ENCODE measurements around the gene VWA5A. TPM values are rescaled to one million over a fixed set of nuclear protein-coding genes. Genes with fewer than 3 reads are reported as not detected.
A peak's percentile ranks its signal among the peaks of the same experiment; 100 is the strongest.
"Not testable (repeated sequence)": the region's sequence is repeated elsewhere in the genome, so short reads cannot be mapped to it uniquely, and the experiment has no call there.

Gene VWA5A
- total RNA-seq, 1 donor from 2014 or later, result 3.1 TPM

- Mint-ChIP-seq H3K4me1 (ENCODE audit: low read depth) (no peaks in the 10 kb centered on the region), H3K9me3 (ENCODE audit: low read depth) (no peaks in the 10 kb centered on the region), H3K27me3 (ENCODE audit: low read depth) (peaks cover 9% of the 10 kb centered on the region), H3K4me3 (ENCODE audit: unreplicated experiment) (no peak overlapping the region), H3K27ac (ENCODE audit: unreplicated experiment) (no peak overlapping the region), H3K36me3 (ENCODE audit: low read depth) (no peaks in the 10 kb centered on the region)
- DNase-seq (ENCODE audit: low spot score), result no peak
- TF ChIP-seq CTCF (IDR thresholded peaks at IDR 0.05), result no peak
Observed at GRCh38 chr11:124167826-124168231, 52.6 kb downstream of the VWA5A start.

GRCh38 chr11:124168796-124169195, 53.5 kb downstream of the VWA5A start:
- no peak for TF ChIP-seq CTCF (IDR thresholded peaks at IDR 0.05)
- Mint-ChIP-seq H3K27ac (ENCODE audit: unreplicated experiment) (no peak overlapping the region), H3K9me3 (ENCODE audit: low read depth) (no peaks in the 10 kb centered on the region), H3K36me3 (ENCODE audit: low read depth) (no peaks in the 10 kb centered on the region), H3K27me3 (ENCODE audit: low read depth) (peaks cover 5% of the 10 kb centered on the region), H3K4me1 (ENCODE audit: low read depth) (no peaks in the 10 kb centered on the region), H3K4me3 (ENCODE audit: unreplicated experiment) (no peak overlapping the region)
- no peak for DNase-seq (ENCODE audit: low spot score)

GRCh38 chr11:124170315-124170714, 55.1 kb downstream of the VWA5A start:
- H3K36me3 Mint-ChIP-seq (ENCODE audit: low read depth); H3K4me1 Mint-ChIP-seq (ENCODE audit: low read depth); H3K27ac Mint-ChIP-seq (ENCODE audit: unreplicated experiment); DNase-seq (ENCODE audit: low spot score); H3K9me3 Mint-ChIP-seq (ENCODE audit: low read depth); H3K4me3 Mint-ChIP-seq (ENCODE audit: unreplicated experiment); H3K27me3 Mint-ChIP-seq (ENCODE audit: low read depth): not testable (repeated sequence)

- no peak overlapping the region for H3K4me3 Mint-ChIP-seq (ENCODE audit: unreplicated experiment)
- H3K9me3 Mint-ChIP-seq (ENCODE audit: low read depth), result no peaks in the 10 kb centered on the region
- H3K4me1 Mint-ChIP-seq (ENCODE audit: low read depth), result peaks cover 6% of the 10 kb centered on the region
- H3K36me3 Mint-ChIP-seq (ENCODE audit: low read depth), result no peaks in the 10 kb centered on the region
- DNase-seq (ENCODE audit: low spot score), result no peak
- TF ChIP-seq CTCF (IDR thresholded peaks at IDR 0.05), result no peak
- peaks cover 3% of the 10 kb centered on the region for H3K27me3 Mint-ChIP-seq (ENCODE audit: low read depth)
- peak overlapping the region; percentile 3 for H3K27ac Mint-ChIP-seq (ENCODE audit: unreplicated experiment)
Observed at GRCh38 chr11:124170801-124171586, 55.7 kb downstream of the VWA5A start.

- no peaks in the 10 kb centered on the region for H3K9me3 Mint-ChIP-seq (ENCODE audit: low read depth)
- no peak overlapping the region for H3K4me3 Mint-ChIP-seq (ENCODE audit: unreplicated experiment)
- TF ChIP-seq CTCF (IDR thresholded peaks at IDR 0.05), result no peak
- H3K4me1 Mint-ChIP-seq (ENCODE audit: low read depth), result peaks cover 6% of the 10 kb centered on the region
- no peaks in the 10 kb centered on the region for H3K36me3 Mint-ChIP-seq (ENCODE audit: low read depth)
- DNase-seq (ENCODE audit: low spot score), result no peak
- no peak overlapping the region for H3K27ac Mint-ChIP-seq (ENCODE audit: unreplicated experiment)
- no peaks in the 10 kb centered on the region for H3K27me3 Mint-ChIP-seq (ENCODE audit: low read depth)
Observed at GRCh38 chr11:124172101-124172500, 56.9 kb downstream of the VWA5A start.

GRCh38 chr11:124172599-124172998, 57.3 kb downstream of the VWA5A start:
- Mint-ChIP-seq H3K4me1 (ENCODE audit: low read depth) (peaks cover 6% of the 10 kb centered on the region), H3K27ac (ENCODE audit: unreplicated experiment) (no peak overlapping the region), H3K27me3 (ENCODE audit: low read depth) (no peaks in the 10 kb centered on the region), H3K36me3 (ENCODE audit: low read depth) (no peaks in the 10 kb centered on the region), H3K4me3 (ENCODE audit: unreplicated experiment) (no peak overlapping the region), H3K9me3 (ENCODE audit: low read depth) (no peaks in the 10 kb centered on the region)
- no peak for DNase-seq (ENCODE audit: low spot score)
- no peak for TF ChIP-seq CTCF (IDR thresholded peaks at IDR 0.05)
